ENCODE data around the gene TBP. TPM values are rescaled to one million over a fixed set of nuclear protein-coding genes. Genes with fewer than 3 reads are reported as not detected.
A peak's percentile ranks its signal among the peaks of the same experiment; 100 is the strongest.

The TBP gene
- total and polyA plus RNA-seq, 2 donors (not counting 1 experiment from before 2014, with no cell fraction given), result 21.0 to 24.7 TPM

- H4K20me1 ChIP-seq (ENCODE audit: control insufficient read depth, insufficient read depth, low read length, poor library complexity, severe bottlenecking), result peaks cover 28% of the 10 kb centered on the region
- intact Hi-C loops (cut with micrococcal nuclease), result loop anchor here (1.0 kb wide), 4 partner anchors 31 to 851 kb away; partner anchors contain the start of genes C6orf120, DYNLT2, ERMARD and PDCD2
- no peaks in the 10 kb centered on the region for H3K27me3 Mint-ChIP-seq
These were observed 596 bp upstream of the TBP start for GRCh38 chr6:170553534-170554012.

GRCh38 chr6:170554796-170555137 lies 598 bp downstream of the TBP start:
- intact Hi-C loops (cut with micrococcal nuclease), result loop anchor here (1.0 kb wide), 4 partner anchors 30 to 852 kb away; partner anchors contain the start of genes C6orf120, DYNLT2, ERMARD and PDCD2
- H2AFZ ChIP-seq (ENCODE audit: insufficient read depth, low read depth, low read length, poor library complexity, severe bottlenecking), result peak overlapping the region; percentile 84
- no peaks in the 10 kb centered on the region for H3K27me3 ChIP-seq (replicated peaks in 1 of 4; ENCODE audit: control extremely low read depth in 1 of 4, control insufficient read depth in 3 of 4, insufficient read depth in 4 of 4, low read length in 3 of 4)
- POLR2A ChIA-PET, result interaction anchor here (2.3 kb wide), 1 partner anchor 803 kb away, joined by 12 read pairs; the partner anchor contains the start of genes DYNLT2 and ERMARD
- DNase-seq, result no peak
- Mint-ChIP-seq H3K27ac (no peak overlapping the region), H3K4me3 (no peak overlapping the region), H3K27me3 (no peaks in the 10 kb centered on the region), H3K4me1 (peaks cover 26% of the 10 kb centered on the region), H3K9me3 (ENCODE audit: insufficient read depth) (no peaks in the 10 kb centered on the region)
- CTCF ChIA-PET, result no interaction called here
- peaks cover 20% of the 10 kb centered on the region for H4K20me1 ChIP-seq (ENCODE audit: control insufficient read depth, insufficient read depth, low read length, poor library complexity, severe bottlenecking)
- H3K4me3 ChIP-seq (ENCODE audit: control extremely low read depth in 1 of 5, extremely low read depth in 1 of 5, insufficient read depth in 1 of 5, low read depth in 2 of 5, low read length in 4 of 5), result peak overlapping the region; percentile 71 to 99 (median 85)
- no peak for ATAC-seq (ENCODE audit: low read depth)
- peaks cover 0 to 22% of the 10 kb centered on the region in 2 experiments for H3K36me3 ChIP-seq (replicated peaks in 1 of 2; ENCODE audit: control extremely low read depth in 1 of 2, control insufficient read depth in 1 of 2, extremely low read depth in 1 of 2, insufficient read depth in 2 of 2, low read length in 1 of 2)
- H3K79me2 ChIP-seq (ENCODE audit: control insufficient read depth, insufficient read depth, low read length), result peaks cover 84% of the 10 kb centered on the region
- peaks cover 0 to 3% (median 0%) of the 10 kb centered on the region in 3 donors for H3K9me3 ChIP-seq (ENCODE audit: control extremely low read depth in 1 of 3, control insufficient read depth in 2 of 3, insufficient read depth in 1 of 3, low read length in 2 of 3)
- peak overlapping the region; percentile 90 for H3K9ac ChIP-seq (ENCODE audit: low read length)
- TF ChIP-seq, protein P1, sequence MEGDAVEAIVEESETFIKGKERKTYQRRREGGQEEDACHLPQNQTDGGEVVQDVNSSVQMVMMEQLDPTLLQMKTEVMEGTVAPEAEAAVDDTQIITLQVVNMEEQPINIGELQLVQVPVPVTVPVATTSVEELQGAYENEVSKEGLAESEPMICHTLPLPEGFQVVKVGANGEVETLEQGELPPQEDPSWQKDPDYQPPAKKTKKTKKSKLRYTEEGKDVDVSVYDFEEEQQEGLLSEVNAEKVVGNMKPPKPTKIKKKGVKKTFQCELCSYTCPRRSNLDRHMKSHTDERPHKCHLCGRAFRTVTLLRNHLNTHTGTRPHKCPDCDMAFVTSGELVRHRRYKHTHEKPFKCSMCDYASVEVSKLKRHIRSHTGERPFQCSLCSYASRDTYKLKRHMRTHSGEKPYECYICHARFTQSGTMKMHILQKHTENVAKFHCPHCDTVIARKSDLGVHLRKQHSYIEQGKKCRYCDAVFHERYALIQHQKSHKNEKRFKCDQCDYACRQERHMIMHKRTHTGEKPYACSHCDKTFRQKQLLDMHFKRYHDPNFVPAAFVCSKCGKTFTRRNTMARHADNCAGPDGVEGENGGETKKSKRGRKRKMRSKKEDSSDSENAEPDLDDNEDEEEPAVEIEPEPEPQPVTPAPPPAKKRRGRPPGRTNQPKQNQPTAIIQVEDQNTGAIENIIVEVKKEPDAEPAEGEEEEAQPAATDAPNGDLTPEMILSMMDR (IDR thresholded peaks at IDR 0.05), result no peak
- TF ChIP-seq EZH2 (IDR thresholded peaks at IDR 0.05; ENCODE audit: borderline replicate concordance, insufficient read depth, low read depth, low read length, poor library complexity, severe bottlenecking), result no peak
- WGBS (ENCODE audit: insufficient coverage), result 0% methylated on average over 2 of the region's 7 CpGs
- peak overlapping the region; percentile 91 to 92 for H3K27ac ChIP-seq (ENCODE audit: low read length in 2 of 2)
- peak overlapping the region; percentile 89 for H3K4me2 ChIP-seq (replicated peaks; ENCODE audit: low read depth, low read length, poor library complexity, severe bottlenecking)
- H3K4me1 ChIP-seq (ENCODE audit: control insufficient read depth in 2 of 2, insufficient read depth in 2 of 2, low read length in 2 of 2), result peaks cover 27 to 28% of the 10 kb centered on the region in 2 donors

More at GRCh38 chr6:170553534-170554012, 596 bp upstream of the TBP start:
- ChIA-PET CTCF (interaction anchor here (0.9 to 1.2 kb wide), 3 partner anchors 23 to 840 kb away, joined by 3 to 5 read pairs (median 5); partner anchors contain the start of gene PDCD2), POLR2A (interaction anchor here (0.7 to 2.3 kb wide), 5 partner anchors 31 to 1341 kb away, joined by 3 to 19 read pairs (median 7); partner anchors contain the start of genes C6orf120, DYNLT2, ERMARD and PDCD2)
- Histone ChIP-seq H3K36me3 (replicated peaks in 1 of 2; ENCODE audit: control extremely low read depth in 1 of 2, control insufficient read depth in 1 of 2, extremely low read depth in 1 of 2, insufficient read depth in 2 of 2, low read length in 1 of 2) (peaks cover 0 to 30% of the 10 kb centered on the region in 2 experiments), H3K27me3 (replicated peaks in 1 of 4; ENCODE audit: control extremely low read depth in 1 of 4, control insufficient read depth in 3 of 4, insufficient read depth in 4 of 4, low read length in 3 of 4) (no peaks in the 10 kb centered on the region), H3K9me3 (ENCODE audit: control extremely low read depth in 1 of 3, control insufficient read depth in 2 of 3, insufficient read depth in 1 of 3, low read length in 2 of 3) (peaks cover 0 to 3% (median 0%) of the 10 kb centered on the region in 3 donors), H3K79me2 (ENCODE audit: control insufficient read depth, insufficient read depth, low read length) (peaks cover 85% of the 10 kb centered on the region), H3K4me1 (ENCODE audit: control insufficient read depth in 2 of 2, insufficient read depth in 2 of 2, low read length in 2 of 2) (peaks cover 27 to 28% of the 10 kb centered on the region in 2 donors), H3K27ac (ENCODE audit: low read length in 2 of 2) (peak overlapping the region; percentile 91 to 92), H3K4me2 (replicated peaks; ENCODE audit: low read depth, low read length, poor library complexity, severe bottlenecking) (peak overlapping the region; percentile 89), H3K4me3 (ENCODE audit: control extremely low read depth in 1 of 5, extremely low read depth in 1 of 5, insufficient read depth in 1 of 5, low read depth in 2 of 5, low read length in 4 of 5) (peak overlapping the region; percentile 71 to 99 (median 85)), H2AFZ (ENCODE audit: insufficient read depth, low read depth, low read length, poor library complexity, severe bottlenecking) (peak overlapping the region; percentile 84), H3K9ac (ENCODE audit: low read length) (peak overlapping the region; percentile 90)
- no peak for TF ChIP-seq EZH2 (IDR thresholded peaks at IDR 0.05; ENCODE audit: borderline replicate concordance, insufficient read depth, low read depth, low read length, poor library complexity, severe bottlenecking)
- TF ChIP-seq, protein P1 (IDR thresholded peaks at IDR 0.05), result no peak
- no peak for DNase-seq
- ATAC-seq (ENCODE audit: low read depth), result peak; percentile 58
- no peak overlapping the region for H3K4me3 Mint-ChIP-seq
- WGBS (ENCODE audit: insufficient coverage), result 3% methylated on average over 5 of the region's 13 CpGs
- no peaks in the 10 kb centered on the region for H3K9me3 Mint-ChIP-seq (ENCODE audit: insufficient read depth)
- H3K27ac Mint-ChIP-seq, result no peak overlapping the region
- H3K4me1 Mint-ChIP-seq, result peaks cover 34% of the 10 kb centered on the region

All from B cell (primary cell).